ENCODE measurements around the gene FBXL14.

DNA sequence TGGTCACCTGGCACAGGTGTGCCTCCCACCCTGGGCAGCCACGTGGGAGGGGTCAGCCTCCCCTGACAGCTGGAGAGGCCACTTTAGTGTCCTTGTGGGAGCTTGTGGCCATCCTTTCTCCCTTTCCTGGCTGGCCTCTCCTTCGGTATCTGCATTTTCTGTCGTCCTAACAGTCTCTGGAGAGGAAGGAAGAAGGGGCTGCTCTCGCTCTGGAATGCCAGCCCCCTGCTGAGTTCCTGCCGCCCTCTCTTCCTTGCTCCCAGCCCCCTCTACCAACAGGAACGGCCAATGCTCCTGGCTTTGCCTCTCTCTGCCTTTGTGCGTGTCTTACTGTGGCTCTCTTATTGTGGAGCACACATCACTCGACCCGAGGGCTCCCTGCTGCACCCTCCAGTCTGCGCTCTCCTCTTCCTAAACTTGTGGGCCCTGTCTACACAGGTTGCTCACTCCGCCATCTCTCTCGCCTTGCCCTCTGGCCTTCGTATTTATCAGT, 70.8 kb downstream of the FBXL14 start:
- no peak for TF ChIP-seq POLR2A (IDR thresholded peaks at IDR 0.05)
- TF ChIP-seq, protein P1, sequence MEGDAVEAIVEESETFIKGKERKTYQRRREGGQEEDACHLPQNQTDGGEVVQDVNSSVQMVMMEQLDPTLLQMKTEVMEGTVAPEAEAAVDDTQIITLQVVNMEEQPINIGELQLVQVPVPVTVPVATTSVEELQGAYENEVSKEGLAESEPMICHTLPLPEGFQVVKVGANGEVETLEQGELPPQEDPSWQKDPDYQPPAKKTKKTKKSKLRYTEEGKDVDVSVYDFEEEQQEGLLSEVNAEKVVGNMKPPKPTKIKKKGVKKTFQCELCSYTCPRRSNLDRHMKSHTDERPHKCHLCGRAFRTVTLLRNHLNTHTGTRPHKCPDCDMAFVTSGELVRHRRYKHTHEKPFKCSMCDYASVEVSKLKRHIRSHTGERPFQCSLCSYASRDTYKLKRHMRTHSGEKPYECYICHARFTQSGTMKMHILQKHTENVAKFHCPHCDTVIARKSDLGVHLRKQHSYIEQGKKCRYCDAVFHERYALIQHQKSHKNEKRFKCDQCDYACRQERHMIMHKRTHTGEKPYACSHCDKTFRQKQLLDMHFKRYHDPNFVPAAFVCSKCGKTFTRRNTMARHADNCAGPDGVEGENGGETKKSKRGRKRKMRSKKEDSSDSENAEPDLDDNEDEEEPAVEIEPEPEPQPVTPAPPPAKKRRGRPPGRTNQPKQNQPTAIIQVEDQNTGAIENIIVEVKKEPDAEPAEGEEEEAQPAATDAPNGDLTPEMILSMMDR (IDR thresholded peaks at IDR 0.05), result no peak
